HG02571 (cell line): Measurements from ENCODE around the gene TNRC6A.

Experiments used
- ATAC-seq: cut with Tn5 transposase; IDR thresholded peaks from one replicate; pipeline ENCODE4 v1.9.1; 2021; ENCODE audit warnings: mild to moderate bottlenecking, moderate library complexity; ENCODE audit not compliant: unreplicated experiment

The TNRC6A gene

GRCh38 chr16:24863582-24864437, 134.4 kb downstream of the TNRC6A start:
- no peak for ATAC-seq

DNA sequence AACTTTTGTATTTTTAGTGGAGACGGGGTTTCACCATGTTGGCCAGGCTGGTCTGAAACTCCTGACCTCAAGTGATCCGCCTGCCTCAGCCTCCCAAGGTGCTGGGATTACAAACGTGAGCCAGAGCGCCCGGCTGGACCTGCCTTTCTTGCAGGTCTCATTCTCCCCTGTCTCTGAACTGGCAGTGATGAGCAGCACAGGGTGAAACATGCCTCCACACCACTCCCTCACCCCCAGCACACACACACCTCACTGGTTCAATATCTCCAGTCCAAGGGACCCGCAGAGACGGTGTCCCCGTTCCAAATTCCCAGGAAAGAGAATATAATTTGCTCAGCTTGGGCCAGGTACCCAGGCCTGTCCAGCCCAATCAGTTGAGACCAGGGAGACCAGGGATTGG, 139.6 kb downstream of the TNRC6A start:
- ATAC-seq: no peak

DNA sequence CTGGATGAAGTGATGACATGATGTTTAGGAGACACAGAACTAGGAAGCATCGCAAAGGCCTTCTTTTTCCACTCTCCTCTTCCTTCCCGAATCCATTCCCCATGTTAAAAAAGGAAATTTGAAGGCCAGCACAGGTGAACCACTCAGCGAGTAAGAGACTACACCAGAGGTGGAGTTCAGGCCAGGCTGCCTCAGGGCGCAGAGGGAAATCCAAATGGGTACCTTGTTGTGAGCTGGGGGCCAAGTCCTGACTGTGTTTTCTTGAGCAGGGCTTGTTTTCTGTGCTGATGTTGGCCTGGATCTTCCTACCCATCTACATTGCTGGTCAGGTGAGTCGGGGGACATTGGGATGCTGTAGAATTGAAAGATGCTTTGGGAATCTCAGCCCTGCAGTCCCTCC, 142.4 kb downstream of the TNRC6A start:
- ATAC-seq: no peak

- ATAC-seq: no peak
Observed at GRCh38 chr16:24873028-24873427, 143.6 kb downstream of the TNRC6A start.

DNA sequence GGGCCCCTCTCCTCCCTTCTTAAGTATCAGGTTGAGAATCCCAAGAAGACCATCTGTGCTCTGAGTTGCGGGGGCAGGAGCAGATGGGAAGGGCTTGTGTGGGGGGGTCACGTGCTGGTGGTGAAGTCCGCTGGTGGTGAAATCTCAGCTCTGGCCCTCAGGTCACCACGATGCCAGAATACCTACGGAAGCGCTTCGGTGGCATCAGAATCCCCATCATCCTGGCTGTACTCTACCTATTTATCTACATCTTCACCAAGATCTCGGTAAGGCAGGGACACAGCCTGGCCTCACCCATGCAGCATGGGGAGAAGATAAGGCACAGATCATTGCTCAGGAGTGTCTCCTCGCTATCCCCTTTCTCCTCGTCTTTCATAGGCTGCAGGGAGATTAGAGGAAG, 146.0 kb downstream of the TNRC6A start:
- ATAC-seq: no peak
